Measurements from ENCODE around the gene SCAI. TPM values are rescaled to one million over a fixed set of nuclear protein-coding genes. Genes with fewer than 3 reads are reported as not detected.

The SCAI gene
- total RNA-seq, 6 experiments from 2014 or later = 4.7 to 7.2 (median 5.6) TPM

DNA sequence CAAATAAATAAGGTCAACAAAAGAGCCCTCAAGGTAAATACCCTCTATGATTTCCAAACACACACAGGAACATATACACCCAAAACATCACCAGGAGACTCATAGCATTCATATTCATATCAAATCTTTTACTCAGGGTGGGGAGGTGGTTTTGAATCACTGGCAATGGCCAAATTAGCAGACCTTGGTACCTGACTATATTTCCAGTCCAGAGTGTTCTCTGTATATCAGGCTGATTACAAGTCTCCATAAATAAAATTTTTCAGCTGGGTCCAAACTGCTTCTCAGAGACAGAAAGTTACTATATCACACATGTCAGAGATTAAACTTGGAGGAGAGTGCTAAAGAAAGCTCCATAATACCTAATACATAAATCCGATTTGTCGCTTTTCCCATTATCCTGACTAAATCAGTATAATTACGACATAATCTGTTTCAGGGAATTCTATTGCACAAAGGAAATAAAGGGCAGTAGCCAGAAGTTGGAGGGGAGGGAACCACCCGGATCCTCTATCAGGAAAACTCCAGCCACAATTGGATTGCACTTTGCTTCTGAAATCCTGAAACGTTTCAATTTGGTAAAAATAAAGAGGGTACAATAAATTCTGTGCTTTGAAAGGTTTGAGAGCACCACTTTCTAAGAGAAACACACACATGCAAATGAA is 195.5 kb downstream of the SCAI start:
- Mint-ChIP-seq H3K27ac (no peak overlapping the region), H3K27me3 (ENCODE audit: insufficient read depth) (no peaks in the 10 kb centered on the region), H3K9me3 (no peaks in the 10 kb centered on the region), H3K4me1 (ENCODE audit: low read depth) (peaks cover 3% of the 10 kb centered on the region), H3K4me3 (no peak overlapping the region), H3K36me3 (ENCODE audit: low read depth) (peaks cover 4% of the 10 kb centered on the region; the same call in 1 of the 2 replicates)
- TF ChIP-seq, protein P1, sequence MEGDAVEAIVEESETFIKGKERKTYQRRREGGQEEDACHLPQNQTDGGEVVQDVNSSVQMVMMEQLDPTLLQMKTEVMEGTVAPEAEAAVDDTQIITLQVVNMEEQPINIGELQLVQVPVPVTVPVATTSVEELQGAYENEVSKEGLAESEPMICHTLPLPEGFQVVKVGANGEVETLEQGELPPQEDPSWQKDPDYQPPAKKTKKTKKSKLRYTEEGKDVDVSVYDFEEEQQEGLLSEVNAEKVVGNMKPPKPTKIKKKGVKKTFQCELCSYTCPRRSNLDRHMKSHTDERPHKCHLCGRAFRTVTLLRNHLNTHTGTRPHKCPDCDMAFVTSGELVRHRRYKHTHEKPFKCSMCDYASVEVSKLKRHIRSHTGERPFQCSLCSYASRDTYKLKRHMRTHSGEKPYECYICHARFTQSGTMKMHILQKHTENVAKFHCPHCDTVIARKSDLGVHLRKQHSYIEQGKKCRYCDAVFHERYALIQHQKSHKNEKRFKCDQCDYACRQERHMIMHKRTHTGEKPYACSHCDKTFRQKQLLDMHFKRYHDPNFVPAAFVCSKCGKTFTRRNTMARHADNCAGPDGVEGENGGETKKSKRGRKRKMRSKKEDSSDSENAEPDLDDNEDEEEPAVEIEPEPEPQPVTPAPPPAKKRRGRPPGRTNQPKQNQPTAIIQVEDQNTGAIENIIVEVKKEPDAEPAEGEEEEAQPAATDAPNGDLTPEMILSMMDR (IDR thresholded peaks at IDR 0.05) = no peak
- no peak for DNase-seq

DNA sequence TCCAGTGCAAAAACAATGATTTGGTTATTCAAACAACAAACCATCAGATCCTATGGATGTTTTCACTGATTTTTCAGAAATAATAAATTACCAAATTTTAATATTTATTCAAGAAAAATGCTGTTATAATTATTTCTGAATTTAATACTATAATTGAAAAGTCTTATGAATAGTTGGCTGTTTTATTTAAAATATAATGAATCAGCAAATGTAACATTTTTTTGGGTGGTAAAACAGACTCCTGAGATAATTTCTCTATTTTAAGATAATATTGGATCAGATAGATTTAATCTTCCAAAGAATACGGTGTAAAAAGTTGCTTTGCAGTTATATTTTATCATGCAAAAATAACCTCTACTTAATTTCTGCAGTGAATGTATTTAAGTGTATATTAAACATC is 197.2 kb downstream of the SCAI start:
- Mint-ChIP-seq H3K4me1 (ENCODE audit: low read depth) (peaks cover 17% of the 10 kb centered on the region), H3K4me3 (no peak overlapping the region), H3K27me3 (ENCODE audit: insufficient read depth) (peaks cover 2% of the 10 kb centered on the region), H3K9me3 (no peaks in the 10 kb centered on the region), H3K36me3 (ENCODE audit: low read depth) (peaks cover 9% of the 10 kb centered on the region; the same call in 1 of the 2 replicates), H3K27ac (no peak overlapping the region)
- no peak for DNase-seq
- TF ChIP-seq, protein P1 (IDR thresholded peaks at IDR 0.05) = no peak

DNA sequence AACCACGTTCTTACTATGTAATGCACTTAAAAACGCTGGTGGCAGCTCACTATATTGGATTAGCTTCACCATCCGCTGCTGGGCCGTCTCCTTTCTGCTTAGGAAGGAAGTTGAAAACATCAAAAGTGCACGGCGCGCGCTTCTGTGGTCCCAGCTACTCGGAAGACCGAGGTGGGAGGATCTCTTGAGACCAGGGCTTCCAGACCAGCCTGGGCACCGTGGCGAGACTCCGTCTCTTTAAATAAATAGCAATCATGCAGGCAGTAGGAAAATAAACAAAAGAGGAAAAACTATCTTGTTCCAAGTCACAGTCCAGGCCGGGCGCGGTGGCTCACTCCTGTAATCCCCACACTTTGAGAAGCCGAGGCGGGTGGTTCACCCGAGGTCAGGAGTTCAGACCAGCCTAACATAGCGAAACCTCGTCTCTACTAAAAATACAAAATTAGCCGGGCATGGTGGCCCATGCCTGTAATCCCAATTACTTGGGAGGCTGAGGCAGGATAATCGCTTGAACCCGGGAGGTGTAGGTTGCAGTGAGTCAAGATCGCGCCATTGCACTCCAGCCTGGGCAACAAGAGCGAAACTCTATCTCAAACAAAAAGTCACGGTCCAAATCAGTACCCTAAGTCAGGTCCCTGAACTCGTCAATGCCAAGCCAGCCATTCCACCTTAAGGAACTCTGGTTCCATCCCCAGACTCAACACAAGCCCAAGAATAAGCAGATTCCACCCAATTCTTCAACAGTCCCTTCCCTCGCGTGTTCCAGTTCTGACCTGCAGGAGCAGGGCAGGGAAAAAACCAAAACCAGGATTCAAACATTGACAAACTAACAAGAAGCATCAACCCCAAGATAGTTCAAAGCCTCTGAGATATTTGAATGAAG is 201.4 kb downstream of the SCAI start:
- TF ChIP-seq, protein P1 (IDR thresholded peaks at IDR 0.05) = peak; percentile 36
- DNase-seq = peak; percentile 20
- Mint-ChIP-seq H3K4me1 (ENCODE audit: low read depth) (peaks cover 30% of the 10 kb centered on the region), H3K27me3 (ENCODE audit: insufficient read depth) (peaks cover 2% of the 10 kb centered on the region), H3K9me3 (no peaks in the 10 kb centered on the region), H3K4me3 (peak overlapping the region; percentile 93), H3K27ac (peak overlapping the region; percentile 97), H3K36me3 (ENCODE audit: low read depth) (peaks cover 10% of the 10 kb centered on the region)

DNA sequence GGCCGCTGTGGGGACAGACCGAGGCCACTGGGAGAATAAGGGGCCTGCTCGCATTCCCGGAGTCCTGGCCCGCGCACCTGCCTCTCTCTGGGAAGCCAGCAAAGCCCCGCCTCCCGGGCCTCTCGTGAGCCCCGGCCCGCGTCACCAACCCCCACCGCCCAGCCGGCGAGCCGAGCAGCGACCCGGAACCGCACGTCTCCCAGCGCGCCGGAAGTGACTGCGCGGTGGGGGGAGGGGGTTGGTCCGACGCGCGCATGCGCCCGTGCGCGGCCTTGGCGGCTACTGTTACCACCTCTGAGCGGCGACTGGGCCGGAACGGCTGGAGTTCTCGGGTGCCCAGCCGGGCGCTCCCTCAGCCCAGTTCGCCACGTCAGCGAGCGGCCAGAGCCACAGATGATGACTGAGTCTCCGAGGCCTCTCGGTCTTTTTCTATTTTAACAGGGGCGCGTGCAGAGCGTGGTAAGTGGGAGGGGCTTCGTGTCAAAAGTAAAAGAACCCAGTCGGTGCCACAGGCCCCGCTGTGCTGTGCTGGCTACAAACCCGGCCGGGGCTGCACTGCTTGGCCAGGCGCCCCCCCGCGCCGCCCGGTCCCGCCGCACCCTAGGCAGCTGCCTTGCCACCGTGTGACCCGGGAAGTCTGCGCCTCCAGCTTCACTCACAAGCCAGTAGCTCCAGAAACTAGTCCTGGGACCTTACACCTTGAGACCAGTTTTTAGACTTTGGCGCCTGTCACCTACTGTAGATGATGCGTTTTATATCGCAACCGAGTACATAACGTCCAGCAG is 202.2 kb downstream of the SCAI start, which contains the start of gene GOLGA1:
Gene GOLGA1, minus strand, starts transcription at position 190 of the 785 bp plus-strand sequence. CDS start 2,372 bp downstream, outside the sequence.
- TF ChIP-seq, protein P1 (IDR thresholded peaks at IDR 0.05) = no peak; the same call in 1 of the 2 replicates
- H3K4me1 Mint-ChIP-seq (ENCODE audit: low read depth) = peaks cover 30% of the 10 kb centered on the region
- peaks cover 12% of the 10 kb centered on the region for H3K36me3 Mint-ChIP-seq (ENCODE audit: low read depth)
- peak within 1 kb of the TSS; percentile 97 for H3K27ac Mint-ChIP-seq
- peak; percentile 93 for DNase-seq
- H3K9me3 Mint-ChIP-seq = no peaks in the 10 kb centered on the region
- peaks cover 2% of the 10 kb centered on the region for H3K27me3 Mint-ChIP-seq (ENCODE audit: insufficient read depth)
- H3K4me3 Mint-ChIP-seq = peak within 1 kb of the TSS; percentile 93

DNA sequence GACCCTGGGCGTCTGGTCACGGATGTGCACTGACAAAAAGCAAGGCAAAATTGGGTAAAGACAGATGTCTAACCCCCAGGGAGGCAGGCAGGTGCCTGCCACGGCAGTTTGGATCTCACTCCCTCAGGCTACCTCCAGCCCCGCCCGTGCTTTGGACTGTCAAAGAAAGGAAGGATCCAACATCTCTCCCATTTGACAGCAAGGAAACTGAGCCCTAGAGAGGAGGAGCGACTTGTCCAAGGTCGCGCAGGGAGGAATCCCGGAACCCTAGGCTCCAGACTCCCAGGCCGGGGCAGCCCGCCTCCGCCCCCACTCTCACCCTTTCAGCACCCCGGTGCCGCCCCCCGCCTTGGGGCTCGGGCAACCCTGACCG is 202.8 kb downstream of the SCAI start:
- H3K36me3 Mint-ChIP-seq (ENCODE audit: low read depth) = peaks cover 18% of the 10 kb centered on the region
- no peak for DNase-seq
- peak overlapping the region; percentile 93 for H3K4me3 Mint-ChIP-seq
- H3K27ac Mint-ChIP-seq = peak overlapping the region; percentile 78
- H3K4me1 Mint-ChIP-seq (ENCODE audit: low read depth) = peaks cover 30% of the 10 kb centered on the region
- peaks cover 2% of the 10 kb centered on the region for H3K27me3 Mint-ChIP-seq (ENCODE audit: insufficient read depth)
- no peaks in the 10 kb centered on the region for H3K9me3 Mint-ChIP-seq
- TF ChIP-seq, protein P1 (IDR thresholded peaks at IDR 0.05) = no peak
